Measurements from ENCODE around the gene ACAD8.

- TF ChIP-seq CTCF (conservative IDR thresholded peaks at IDR 0.05; ENCODE audit: low read length): no peak
- no peak for TF ChIP-seq EZH2phosphoT487 (IDR thresholded peaks at IDR 0.05; ENCODE audit: borderline replicate concordance)
These were observed 7.9 kb upstream of the ACAD8 start for GRCh38 chr11:134245434-134245833.
